Right forelimb (tissue), 1 donor: Measurements from ENCODE around the gene ZIC4.

Experiments used
- DNase-seq: peaks from one replicate; pipeline ENCODE4 v3.0.0-alpha.2; 2018

The ZIC4 gene

GRCh38 chr3:147406028-147406931 lies at the start of gene ZIC4:
ZIC4 (minus strand) TSS chr3:147406543; CDS start chr3:147402797, 3,746 bp downstream.
- DNase-seq: no peak

- DNase-seq: no peak
Observed at GRCh38 chr3:147449669-147450068, 43.3 kb upstream of the ZIC4 start.

DNA sequence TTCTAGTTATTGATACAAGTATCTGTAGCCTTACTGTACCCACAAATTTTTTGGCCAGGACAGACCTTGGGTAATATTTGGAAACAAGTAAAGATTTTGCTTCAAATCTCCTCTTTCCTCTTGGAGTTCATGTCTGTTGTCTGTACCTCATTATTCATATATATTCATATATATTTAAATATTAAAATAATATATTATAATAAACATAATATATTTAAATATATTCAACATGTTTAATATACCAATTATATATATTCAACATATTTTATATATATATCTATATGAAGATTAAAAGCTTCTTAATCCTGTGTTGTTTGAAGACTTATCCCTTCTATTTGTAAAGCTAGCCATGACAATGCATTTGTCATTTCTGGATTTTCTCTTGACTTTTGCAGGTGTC lies 40.9 kb upstream of the ZIC4 start:
- DNase-seq: no peak

DNA sequence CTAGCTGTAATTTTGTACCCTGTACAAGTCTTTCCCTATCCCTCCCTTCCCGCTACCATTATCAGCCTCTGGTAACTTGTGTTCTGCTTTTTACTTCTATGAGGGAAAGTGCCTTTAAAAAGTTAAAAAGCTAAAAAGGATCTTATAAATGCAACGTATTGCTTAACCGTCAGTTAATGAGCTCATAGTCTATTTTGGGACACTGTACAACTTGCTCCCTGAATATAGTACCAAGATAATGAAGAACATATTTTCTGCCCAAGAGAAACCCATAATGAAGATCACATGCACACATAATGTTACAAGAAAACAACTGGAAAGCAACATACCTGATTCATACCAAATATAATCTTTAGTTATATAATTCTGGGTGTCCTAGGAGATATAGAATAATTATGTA lies 25.4 kb upstream of the ZIC4 start:
- DNase-seq: no peak

DNA sequence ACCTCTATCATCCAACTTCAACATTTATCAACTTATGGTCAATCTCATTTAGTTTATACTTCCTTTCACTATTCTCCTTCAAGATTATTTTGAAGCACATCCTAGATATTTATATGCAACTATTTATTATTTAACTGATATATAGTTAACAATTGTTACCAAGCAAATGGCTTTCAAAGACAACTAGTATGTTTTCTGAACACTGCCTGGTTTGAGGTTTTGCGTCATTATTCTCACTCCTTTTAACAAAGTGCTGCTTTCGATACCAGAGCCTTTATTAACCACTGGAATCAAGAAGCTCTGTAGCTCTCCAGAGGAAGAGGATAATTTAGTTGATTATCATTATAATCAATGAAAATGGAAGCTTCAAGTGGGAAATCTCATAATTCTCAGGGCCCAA lies 22.4 kb upstream of the ZIC4 start:
- DNase-seq: no peak

- DNase-seq: no peak
Observed at GRCh38 chr3:147428326-147428725, 22.0 kb upstream of the ZIC4 start.

DNA sequence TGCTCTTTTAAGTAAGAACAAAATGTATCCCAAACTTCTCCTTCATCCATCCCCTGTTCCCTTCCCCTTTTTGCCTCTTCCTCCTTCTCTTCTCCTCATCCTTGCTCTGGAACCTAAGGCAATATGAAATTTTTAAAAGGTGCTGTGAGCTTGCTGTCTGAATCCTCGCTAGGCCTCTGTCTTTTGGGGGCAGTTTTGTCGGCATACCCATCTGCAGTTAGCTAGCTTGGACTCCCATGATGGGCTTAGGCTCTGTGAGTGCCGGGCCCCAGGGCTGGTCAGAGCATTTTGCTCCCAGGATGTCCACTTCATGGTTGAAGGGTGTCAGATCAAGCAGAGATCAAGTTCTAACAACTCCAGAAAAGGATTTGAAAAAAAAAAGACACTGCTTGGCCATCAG lies 21.4 kb upstream of the ZIC4 start:
- no peak for DNase-seq

GRCh38 chr3:147426931-147427330 lies 20.6 kb upstream of the ZIC4 start:
- no peak for DNase-seq

GRCh38 chr3:147425388-147425850 lies 19.1 kb upstream of the ZIC4 start:
- DNase-seq: no peak

DNA sequence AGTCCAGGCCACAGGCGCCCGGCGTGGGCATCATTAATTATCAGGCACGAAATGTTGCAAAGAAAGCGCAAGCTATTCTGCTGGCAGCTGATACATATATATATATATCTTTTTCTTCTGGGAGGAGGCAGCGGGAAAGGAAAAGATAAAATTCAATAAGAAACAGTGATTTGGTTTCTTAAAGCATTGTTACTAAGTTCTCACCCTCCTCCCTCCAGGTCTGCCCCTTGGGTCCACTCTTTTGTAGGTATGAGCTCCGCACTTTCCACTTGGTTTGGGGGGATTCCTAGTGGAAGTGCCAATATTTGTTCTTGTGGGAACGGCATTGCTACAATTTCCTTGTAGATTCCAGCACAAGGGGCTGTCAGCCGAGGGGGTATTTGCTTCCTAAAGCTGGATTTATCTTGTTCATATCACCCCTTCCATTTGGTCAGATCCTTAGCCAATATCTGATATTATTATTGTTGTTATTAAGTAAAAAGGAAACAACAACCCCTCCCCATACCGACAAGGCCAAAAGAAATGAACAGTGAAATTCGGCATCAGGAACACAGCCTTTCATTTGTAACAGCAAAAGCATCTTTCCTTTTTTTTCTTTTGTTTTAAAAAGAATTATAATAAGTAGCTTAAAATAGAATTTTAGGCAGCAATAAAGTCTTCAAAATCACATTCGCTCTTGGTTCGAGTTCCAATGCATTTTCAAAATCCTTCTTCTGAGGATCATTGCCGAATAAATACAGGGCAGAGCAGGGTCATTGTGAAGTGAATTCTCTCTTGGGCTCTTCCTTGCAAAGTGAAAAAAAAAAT lies 18.4 kb upstream of the ZIC4 start:
- no peak for DNase-seq

- no peak for DNase-seq
Observed at GRCh38 chr3:147423798-147424580, 17.6 kb upstream of the ZIC4 start.

DNA sequence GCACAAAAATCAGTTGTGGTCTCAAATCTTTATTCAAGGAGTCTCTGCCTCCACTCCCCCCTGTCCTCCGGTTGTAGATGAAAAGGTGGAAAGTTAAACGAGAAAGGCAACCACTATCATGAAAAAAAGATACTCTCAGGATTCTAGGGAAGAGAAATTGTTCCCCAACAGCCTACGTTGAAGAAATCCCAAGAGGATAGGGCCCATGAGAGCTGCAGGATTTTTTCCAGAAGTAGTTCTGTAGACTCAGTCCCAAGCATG lies 17.1 kb upstream of the ZIC4 start:
- no peak for DNase-seq

GRCh38 chr3:147422601-147423536 lies 16.5 kb upstream of the ZIC4 start:
- DNase-seq: peak; percentile 74

DNA sequence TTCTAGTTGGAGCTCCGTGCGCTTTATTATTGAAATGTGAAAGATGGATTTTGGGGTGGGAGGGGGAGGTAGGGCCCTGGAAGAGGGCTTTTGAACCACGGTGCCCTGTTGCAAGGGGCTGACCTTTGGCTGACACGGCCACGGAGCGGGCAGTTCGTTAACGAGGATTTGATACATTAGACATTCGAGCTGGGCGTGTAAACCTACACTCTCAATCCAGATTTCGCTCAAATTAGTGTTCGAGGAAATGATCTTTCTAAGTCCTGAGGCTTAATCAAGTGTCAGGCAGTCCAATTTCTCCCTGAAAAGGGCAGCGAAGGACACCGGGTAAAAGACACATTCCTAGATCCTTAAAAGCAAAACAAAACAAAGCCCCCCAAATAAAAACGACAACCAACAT lies 15.9 kb upstream of the ZIC4 start:
- DNase-seq: no peak

DNA sequence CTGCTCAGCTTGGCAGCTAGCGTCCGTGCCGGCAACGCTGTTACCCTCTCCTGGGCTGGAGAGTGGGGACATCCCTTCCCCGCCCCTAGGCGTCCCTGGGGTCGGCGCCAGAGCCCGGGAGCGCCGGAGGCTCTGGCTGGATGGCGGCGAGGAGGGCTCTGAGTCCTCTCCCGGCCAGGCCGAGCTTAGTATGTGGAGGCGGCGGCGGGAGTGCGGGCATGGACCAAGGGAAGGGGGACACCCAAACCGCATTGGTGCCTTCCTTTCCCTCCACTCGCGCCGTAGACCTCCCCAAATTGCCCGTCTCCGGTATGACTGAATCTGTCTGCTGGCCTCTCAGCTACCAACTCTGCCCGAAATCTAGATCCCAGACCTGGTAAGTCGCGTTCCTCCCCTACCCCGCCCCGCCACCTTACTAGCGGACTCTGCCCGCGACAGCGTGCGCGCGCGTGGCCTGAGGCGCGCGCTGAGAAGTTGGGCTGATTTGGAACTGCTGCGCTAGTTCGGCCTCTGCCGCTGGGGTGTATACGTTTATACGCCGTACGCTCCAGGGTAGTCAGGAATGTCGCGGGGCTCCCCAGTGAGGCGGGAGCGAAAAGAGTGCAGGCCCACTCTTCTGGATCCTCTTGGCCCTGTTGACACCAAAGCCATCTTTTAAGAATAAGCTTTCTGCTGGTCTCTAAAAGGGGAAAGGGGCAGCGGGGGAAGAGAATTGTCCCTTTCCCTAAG lies 15.0 kb upstream of the ZIC4 start:
- DNase-seq: peak; percentile 67

DNA sequence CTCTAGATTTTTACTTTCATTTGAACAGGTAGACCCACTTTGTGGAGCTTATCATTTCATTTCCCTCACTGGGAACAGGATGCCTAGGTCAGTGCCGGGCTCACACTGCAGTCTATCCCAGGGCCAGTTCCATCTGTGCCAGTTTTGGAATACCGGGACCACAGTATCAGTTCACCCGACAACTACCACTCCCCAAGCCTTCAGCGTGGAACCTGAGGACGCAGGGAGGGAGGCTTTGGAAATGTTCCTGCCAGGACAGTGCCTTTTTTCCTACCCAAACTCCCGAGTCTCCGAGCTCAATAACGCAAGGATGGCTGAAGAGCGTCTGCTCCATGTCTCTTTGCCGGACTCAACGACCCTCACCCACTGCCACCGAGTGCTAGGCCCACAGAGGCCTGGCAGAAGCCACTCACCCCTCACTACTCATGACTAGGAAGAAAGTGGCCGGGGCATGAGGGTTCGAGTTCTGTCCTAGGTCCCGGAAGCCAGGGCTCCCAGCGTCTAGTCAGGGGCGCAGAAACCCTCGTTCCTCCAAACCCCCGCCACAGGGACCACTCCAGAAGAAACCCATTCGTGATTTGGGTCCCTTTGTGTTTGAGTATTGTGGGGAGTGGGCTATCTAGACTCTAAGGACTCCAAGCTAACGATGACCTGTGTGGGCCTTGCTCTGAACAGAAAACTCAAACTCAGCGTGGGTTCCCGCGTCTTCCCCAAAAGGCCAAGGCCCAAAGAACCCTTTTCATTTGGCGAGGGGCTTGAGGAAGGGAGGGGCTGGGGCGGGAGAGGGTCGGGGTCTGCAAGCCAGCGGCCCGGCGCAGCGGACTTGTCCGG lies 14.2 kb upstream of the ZIC4 start:
- no peak for DNase-seq

DNA sequence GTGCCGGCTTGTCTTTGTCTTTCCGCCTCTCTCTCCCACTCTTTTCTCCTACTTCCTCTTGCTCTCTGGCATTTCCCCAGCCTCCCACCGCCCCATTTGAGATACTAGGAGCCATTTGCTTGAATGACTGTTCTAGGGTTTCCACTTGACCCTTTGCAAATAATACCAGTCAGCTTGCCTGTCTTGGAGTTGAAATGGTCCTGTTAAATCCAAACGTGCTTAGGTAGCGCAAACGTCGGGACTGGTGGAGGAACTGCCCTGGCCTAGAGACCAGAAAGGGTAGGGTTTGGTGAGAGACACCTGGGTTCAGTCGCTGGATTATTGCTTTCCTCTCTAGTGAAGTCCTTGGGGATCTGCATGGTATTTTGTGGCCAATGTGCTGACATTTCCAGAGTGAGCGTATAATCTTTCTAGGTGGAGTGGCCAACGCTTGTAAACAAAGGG lies 13.5 kb upstream of the ZIC4 start:
- DNase-seq: no peak

GRCh38 chr3:147418808-147419701 lies 12.7 kb upstream of the ZIC4 start:
- DNase-seq: peak; percentile 87

- no peak for DNase-seq
Observed at GRCh38 chr3:147418371-147418781, 12.0 kb upstream of the ZIC4 start.
